HEK293T (cell line): ENCODE results near the gene MSLN.

Source experiments
- BHLHE40 ChIP-seq: fragments of 450-650 bp; IDR thresholded peaks from 2 replicates; pipeline ENCODE4 v1.6.1; 2016; ENCODE audit warnings: mild to moderate bottlenecking, moderate library complexity, borderline replicate concordance
- FOXK2 ChIP-seq: fragments of 450-650 bp; IDR thresholded peaks from 2 replicates; pipeline ENCODE4 v1.6.1; 2016; ENCODE audit warnings: mild to moderate bottlenecking
- L3MBTL2 ChIP-seq: fragments of 450-650 bp; conservative IDR thresholded peaks from 2 replicates; pipeline ENCODE4 v1.6.1; 2016; ENCODE audit warnings: mild to moderate bottlenecking
- ZNF384 ChIP-seq: fragments of 450-650 bp; IDR thresholded peaks from 2 replicates; pipeline ENCODE4 v1.6.1; 2016

- no peak for TF ChIP-seq L3MBTL2
- TF ChIP-seq BHLHE40: no peak
- TF ChIP-seq FOXK2: no peak
- no peak for TF ChIP-seq ZNF384
Measured at GRCh38 chr16:756428-756827, 4.1 kb upstream of the MSLN start.
